Measurements from ENCODE around the gene MOAP1.
"Not testable (repeated sequence)": the region's sequence is repeated elsewhere in the genome, so short reads cannot be mapped to it uniquely, and the experiment has no call there.

Gene MOAP1

DNA sequence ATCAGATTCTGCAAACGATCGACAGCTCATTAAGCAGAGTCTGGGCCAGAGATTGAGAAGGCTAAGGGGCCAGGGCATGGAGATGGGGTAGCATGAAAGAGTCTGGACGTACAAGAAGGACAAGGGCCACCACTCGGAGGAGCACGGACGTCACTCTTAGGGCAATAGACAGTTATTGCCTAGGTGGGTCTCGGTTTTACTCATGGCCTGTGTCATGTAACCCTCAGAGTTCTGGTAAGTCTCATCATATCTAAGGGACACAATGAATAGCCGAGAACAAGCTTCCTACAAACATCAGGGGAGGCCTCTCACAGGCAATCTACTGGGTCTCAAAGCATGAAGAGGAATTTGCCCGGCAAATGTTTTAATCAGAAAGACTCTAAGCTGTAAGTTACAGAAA lies 38.6 kb downstream of the MOAP1 start:
- H3K4me3 ChIP-seq (ENCODE audit: low read depth, low read length), result no peak overlapping the region
- no peak for DNase-seq (ENCODE audit: low read depth)
- TF ChIP-seq MYC (IDR thresholded peaks at IDR 0.05; ENCODE audit: low read depth, low read length) (no peak), POLR2A (IDR thresholded peaks at IDR 0.05; ENCODE audit: extremely low read depth, insufficient read length) (no peak)
- TF ChIP-seq, protein P1, sequence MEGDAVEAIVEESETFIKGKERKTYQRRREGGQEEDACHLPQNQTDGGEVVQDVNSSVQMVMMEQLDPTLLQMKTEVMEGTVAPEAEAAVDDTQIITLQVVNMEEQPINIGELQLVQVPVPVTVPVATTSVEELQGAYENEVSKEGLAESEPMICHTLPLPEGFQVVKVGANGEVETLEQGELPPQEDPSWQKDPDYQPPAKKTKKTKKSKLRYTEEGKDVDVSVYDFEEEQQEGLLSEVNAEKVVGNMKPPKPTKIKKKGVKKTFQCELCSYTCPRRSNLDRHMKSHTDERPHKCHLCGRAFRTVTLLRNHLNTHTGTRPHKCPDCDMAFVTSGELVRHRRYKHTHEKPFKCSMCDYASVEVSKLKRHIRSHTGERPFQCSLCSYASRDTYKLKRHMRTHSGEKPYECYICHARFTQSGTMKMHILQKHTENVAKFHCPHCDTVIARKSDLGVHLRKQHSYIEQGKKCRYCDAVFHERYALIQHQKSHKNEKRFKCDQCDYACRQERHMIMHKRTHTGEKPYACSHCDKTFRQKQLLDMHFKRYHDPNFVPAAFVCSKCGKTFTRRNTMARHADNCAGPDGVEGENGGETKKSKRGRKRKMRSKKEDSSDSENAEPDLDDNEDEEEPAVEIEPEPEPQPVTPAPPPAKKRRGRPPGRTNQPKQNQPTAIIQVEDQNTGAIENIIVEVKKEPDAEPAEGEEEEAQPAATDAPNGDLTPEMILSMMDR (IDR thresholded peaks at IDR 0.05; ENCODE audit: low read depth, low read length), result no peak
- TF ChIP-seq, protein P2, sequence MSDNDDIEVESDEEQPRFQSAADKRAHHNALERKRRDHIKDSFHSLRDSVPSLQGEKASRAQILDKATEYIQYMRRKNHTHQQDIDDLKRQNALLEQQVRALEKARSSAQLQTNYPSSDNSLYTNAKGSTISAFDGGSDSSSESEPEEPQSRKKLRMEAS (IDR thresholded peaks at IDR 0.05; ENCODE audit: low read depth, low read length), result no peak

DNA sequence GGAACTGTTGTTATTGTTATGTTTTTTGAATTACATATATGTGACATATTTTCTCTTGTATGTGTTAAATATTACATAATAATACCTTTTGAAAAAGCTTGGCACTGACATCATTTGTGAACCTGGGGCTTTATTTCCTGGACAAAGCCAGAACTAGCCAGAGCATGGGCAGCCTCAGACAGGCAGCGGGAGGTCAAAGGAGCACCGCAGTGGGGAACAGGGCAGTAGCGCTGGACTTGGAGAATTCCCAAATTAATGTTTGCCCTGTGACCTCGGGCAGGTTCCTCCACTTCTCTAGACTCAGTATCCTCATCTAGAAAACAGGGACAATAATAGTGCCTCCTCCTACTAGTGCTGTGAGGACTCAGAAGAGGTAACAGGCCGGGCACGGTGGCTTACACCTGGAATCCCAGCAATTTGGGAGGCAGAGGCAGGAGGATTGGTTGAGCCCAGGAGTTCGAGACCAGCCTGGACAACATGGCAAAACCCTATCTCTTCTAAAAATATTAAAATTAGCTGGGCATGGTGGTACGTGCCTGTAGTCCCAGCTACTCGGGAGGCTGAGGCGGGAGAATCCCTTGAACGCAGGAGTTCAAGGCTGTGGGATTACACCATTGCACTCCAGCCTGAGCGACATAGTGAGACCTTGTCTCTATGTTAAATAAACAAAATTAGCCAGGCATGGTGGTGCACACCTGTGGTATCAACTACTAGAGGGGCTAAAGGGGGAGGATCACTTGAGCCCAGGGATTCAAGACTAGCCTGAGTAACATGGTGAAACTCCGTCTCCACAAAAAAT lies 41.6 kb downstream of the MOAP1 start:
- TF ChIP-seq, protein P2 (IDR thresholded peaks at IDR 0.05; ENCODE audit: low read depth, low read length), result no peak
- TF ChIP-seq POLR2A (IDR thresholded peaks at IDR 0.05; ENCODE audit: extremely low read depth, insufficient read length), result no peak
- no peak for TF ChIP-seq MYC (IDR thresholded peaks at IDR 0.05; ENCODE audit: low read depth, low read length)
- TF ChIP-seq, protein P1 (IDR thresholded peaks at IDR 0.05; ENCODE audit: low read depth, low read length), result no peak
- no peak for DNase-seq (ENCODE audit: low read depth)
- no peak overlapping the region for H3K4me3 ChIP-seq (ENCODE audit: low read depth, low read length)

GRCh38 chr14:93137864-93138263 lies 46.8 kb downstream of the MOAP1 start:
- DNase-seq (ENCODE audit: low read depth), result no peak
- no peak overlapping the region for H3K4me3 ChIP-seq (ENCODE audit: low read depth, low read length)
- TF ChIP-seq POLR2A (IDR thresholded peaks at IDR 0.05; ENCODE audit: extremely low read depth, insufficient read length) (no peak), MYC (IDR thresholded peaks at IDR 0.05; ENCODE audit: low read depth, low read length) (no peak)
- TF ChIP-seq, protein P2 (IDR thresholded peaks at IDR 0.05; ENCODE audit: low read depth, low read length), result no peak
- TF ChIP-seq, protein P1 (IDR thresholded peaks at IDR 0.05; ENCODE audit: low read depth, low read length), result no peak

GRCh38 chr14:93136508-93136907 lies 48.2 kb downstream of the MOAP1 start:
- DNase-seq (ENCODE audit: low read depth); H3K4me3 ChIP-seq (ENCODE audit: low read depth, low read length): not testable (repeated sequence)

DNA sequence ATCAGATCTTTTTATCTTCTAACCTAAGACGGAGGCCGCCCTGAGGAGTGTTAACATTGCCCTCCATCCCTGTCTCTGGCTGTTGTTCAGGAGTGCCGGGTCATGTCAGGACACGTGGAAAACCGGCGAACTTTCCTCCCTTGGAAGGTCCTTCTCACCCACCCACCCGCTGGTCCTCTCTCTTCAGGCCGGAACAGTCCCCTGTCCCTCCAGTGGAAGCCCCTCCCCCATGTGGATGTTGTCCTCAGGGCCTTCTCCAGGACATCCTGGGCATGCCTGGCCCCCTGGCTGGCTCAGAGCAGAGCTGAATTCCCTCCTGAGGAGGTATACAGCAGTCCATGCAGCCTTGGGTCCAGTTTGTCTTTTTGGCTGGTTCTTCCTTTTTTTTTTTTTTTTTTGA lies 48.7 kb downstream of the MOAP1 start:
- TF ChIP-seq MYC (IDR thresholded peaks at IDR 0.05; ENCODE audit: low read depth, low read length), result no peak
- TF ChIP-seq, protein P2 (IDR thresholded peaks at IDR 0.05; ENCODE audit: low read depth, low read length), result no peak
- no peak for TF ChIP-seq POLR2A (IDR thresholded peaks at IDR 0.05; ENCODE audit: extremely low read depth, insufficient read length)
- TF ChIP-seq, protein P1 (IDR thresholded peaks at IDR 0.05; ENCODE audit: low read depth, low read length), result no peak
- no peak overlapping the region for H3K4me3 ChIP-seq (ENCODE audit: low read depth, low read length)
- no peak for DNase-seq (ENCODE audit: low read depth)

DNA sequence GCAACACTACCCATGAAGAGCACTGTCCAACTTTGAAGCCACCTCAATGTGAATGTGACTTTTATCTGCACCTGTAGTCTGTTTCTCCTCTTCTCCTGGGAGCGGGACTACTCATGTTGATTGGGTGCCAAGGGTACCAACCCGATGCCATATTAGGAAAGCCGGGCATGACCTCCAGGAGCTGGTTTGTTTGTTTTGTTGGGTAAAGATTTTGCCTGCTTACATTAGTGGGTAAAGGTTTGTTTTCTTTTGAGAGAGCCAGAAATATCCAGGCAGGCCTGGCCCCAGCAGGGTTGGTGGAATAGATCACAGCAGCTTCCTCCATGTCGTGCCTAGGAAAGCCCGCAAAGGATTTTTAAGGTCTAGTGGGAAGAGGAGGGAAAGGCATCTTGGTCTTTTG lies 49.3 kb downstream of the MOAP1 start:
- H3K4me3 ChIP-seq (ENCODE audit: low read depth, low read length), result no peak overlapping the region
- TF ChIP-seq, protein P2 (IDR thresholded peaks at IDR 0.05; ENCODE audit: low read depth, low read length), result no peak
- TF ChIP-seq, protein P1 (IDR thresholded peaks at IDR 0.05; ENCODE audit: low read depth, low read length), result no peak
- TF ChIP-seq POLR2A (IDR thresholded peaks at IDR 0.05; ENCODE audit: extremely low read depth, insufficient read length), result no peak
- no peak for TF ChIP-seq MYC (IDR thresholded peaks at IDR 0.05; ENCODE audit: low read depth, low read length)
- DNase-seq (ENCODE audit: low read depth), result no peak

Data from NB4 (cell line).